SHP77 treated with DMSO at 0.1 percent for 48 hours (cell line): Measurements from ENCODE around the gene SPINK1.
"Not testable (repeated sequence)": the region's sequence is repeated elsewhere in the genome, so short reads cannot be mapped to it uniquely, and the experiment has no call there.

Source experiments
- DNase-seq: peaks from one replicate; lab custom pipeline; 2025; lab: John Stamatoyannopoulos, UW

SPINK1 gene

DNA sequence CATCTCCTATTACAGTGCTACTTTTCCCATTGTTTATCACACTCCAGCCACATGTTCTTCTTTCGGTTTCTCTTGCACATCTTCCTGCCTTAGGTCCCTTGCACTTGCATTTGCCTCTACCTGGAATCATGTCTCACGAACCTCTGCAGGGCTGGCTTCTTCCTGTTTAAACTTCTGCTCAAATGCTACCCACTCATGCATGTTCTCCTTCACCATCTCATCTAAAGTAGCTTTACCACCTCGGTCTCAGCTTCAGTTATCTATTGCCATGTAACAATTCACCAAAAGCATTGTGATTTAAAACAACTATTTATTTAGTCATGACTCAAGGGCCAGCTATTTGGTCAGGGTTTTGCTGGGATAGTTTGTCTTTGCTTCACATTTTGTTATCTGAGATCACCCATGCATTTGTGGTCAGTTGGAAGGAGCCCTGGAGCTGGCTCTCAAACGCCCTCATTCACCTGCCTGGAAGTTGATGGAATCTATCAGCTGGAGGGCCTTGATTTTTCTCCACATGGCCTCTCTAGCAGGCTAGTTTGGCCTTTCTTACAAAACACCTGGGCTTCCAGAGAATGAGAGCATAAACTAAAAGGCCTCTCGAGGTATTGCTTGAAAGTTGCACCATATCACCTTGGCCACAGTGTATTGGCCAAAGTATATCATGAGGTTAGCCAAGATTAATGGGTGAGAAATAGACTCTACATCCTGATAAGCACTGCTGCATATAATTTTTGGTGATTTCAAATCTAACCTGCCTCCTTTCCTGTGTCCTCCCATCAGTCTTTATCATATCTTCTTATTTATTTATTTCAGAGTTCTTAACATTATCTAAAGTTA is 21.4 kb downstream of the SPINK1 start:
- DNase-seq, result no peak

- no peak for DNase-seq
Measured at GRCh38 chr5:147805030-147805454, 26.4 kb downstream of the SPINK1 start.

GRCh38 chr5:147804334-147804733 is 27.1 kb downstream of the SPINK1 start:
- DNase-seq, result no peak

- DNase-seq, result no peak
Measured at GRCh38 chr5:147803926-147804325, 27.5 kb downstream of the SPINK1 start.

GRCh38 chr5:147803161-147803560 is 28.3 kb downstream of the SPINK1 start:
- not testable (repeated sequence) for DNase-seq

GRCh38 chr5:147801461-147801860 is 30.0 kb downstream of the SPINK1 start:
- no peak for DNase-seq

DNA sequence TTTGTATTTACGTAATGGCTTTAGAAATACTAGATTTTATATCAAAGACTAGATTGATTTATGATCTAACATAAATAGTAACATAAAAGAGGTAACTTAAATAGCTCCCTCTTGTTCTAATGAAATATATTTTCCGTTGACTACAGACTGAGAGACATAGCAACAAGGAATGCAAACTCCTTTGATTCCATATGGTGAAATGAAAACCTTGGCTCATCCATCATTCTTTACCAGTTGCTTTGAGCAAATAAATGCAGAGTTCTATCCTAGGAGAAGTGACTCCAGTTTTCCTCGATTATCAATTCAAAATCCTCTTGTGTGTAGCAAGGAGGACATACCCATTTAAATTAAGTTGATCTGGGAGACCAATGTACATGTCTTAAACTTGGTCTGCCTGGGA is 31.0 kb downstream of the SPINK1 start:
- DNase-seq, result no peak

GRCh38 chr5:147796556-147797308 is 34.7 kb downstream of the SPINK1 start:
- DNase-seq, result no peak

GRCh38 chr5:147791181-147791580 is 40.3 kb downstream of the SPINK1 start:
- DNase-seq, result no peak

- DNase-seq, result no peak
Measured at GRCh38 chr5:147789820-147790219, 41.7 kb downstream of the SPINK1 start.

DNA sequence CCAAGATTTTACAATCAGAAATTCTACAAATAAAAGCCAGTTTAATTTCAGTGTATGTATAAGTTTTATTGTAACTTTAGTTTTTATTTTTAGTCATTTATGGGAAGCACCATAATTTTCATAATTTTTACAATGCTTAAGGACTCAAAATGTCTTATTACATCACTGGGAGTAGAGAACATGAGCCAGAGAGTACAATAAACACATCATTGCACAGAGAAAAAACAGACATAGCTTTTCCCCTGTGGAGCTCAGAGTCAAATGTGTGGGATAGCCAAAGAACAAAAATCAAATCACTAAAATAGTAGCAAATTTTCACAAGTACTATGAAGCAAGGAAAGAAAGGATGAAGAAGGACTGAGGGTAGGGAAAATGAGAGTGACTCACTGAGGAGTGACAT is 43.4 kb downstream of the SPINK1 start:
- DNase-seq, result no peak

DNA sequence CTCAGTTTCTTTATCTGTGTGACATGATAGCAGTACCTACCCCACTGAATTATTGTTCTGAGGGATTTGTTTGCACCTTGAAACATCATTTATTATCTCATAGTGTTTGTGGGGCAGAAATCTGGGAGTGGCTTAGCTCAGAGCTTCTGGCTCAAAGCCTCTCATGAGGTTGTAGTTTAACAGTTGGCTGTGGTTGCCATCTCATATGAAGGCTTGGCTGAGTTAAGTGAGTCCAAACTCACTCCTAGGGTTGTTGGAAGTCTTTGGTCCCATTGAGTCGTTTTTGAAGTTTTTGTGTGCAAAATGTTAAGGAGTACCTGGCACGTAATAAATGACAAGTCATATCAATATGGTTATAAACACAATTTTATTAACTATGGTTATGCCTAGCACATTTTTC is 45.3 kb downstream of the SPINK1 start:
- DNase-seq, result no peak

GRCh38 chr5:147784146-147784987 is 47.1 kb downstream of the SPINK1 start:
- DNase-seq, result no peak

DNA sequence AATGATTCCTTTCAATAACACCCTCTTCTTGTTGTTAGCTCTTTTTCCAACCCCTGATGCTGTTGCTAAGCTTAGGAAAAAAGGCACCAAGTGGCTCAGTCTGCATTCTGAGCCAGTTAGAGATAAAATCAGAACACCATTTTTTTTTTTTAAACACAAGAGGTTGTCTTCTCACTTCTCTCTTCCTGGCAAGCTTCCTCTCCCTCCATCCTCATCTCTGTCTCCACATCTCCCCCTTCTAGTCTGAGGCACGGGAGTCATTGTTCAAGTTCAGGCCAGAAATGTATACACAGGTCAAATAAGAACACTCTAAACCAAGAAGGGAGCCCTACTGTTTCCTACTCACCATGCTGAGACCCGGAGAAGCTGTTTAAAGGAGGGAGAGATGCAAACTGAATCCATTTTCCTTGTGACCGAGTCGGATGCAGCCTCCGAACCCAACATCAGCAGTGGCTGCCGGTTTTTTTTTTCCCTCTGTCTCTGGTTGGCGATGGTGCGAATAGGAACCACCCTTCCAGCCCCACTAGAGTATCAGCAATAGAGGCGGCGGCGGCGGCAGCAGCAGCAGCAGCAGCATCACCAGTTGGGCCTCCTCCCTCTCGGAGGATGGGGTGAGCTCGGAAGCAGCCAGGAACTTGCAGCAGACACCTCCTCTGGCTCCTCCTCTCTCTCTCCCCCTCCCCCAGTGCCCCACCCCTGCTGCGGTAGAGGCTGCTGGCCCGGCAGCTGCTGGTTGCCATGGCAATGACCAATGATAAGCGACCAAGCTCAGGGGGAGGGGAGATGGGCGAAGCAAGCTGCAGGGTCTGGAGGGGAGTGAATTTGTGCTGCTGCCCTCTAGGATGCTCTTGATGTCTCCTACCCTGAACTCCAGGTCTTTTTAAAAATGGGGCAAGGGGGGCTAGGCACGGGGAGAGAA is 49.1 kb downstream of the SPINK1 start, which contains the start of gene JAKMIP2:
Gene JAKMIP2, minus strand, starts transcription at position 619 of the 919 bp plus-strand sequence. CDS start 110,922 bp downstream, outside the sequence.
- peak; percentile 93 for DNase-seq

GRCh38 chr5:147780924-147781573 is 50.4 kb downstream of the SPINK1 start:
- DNase-seq, result no peak

- DNase-seq, result no peak
Measured at GRCh38 chr5:147779694-147780093, 51.8 kb downstream of the SPINK1 start.

DNA sequence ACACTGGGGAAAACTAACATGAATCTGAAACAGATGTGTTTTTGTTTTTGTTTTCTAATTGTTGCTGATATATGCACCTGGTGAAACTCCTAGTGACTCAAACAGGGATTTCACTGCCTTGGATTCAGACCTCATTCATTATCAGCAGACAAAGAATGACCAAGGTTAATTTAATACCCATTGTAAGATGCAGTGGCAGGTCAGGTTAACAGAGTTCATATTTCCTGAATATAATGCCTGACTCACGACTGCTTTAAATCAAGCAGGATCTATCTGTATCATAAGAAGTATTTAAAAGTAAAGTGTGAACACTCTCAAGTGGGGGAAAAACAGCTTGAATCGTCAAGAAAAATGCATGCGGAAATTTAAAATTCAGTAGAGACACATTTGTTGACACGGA is 54.5 kb downstream of the SPINK1 start:
- no peak for DNase-seq
